Activated naive CD4-positive, alpha-beta T cell treated with anti-CD3 and anti-CD28 coated beads, Interleukin-2, amount 50 U/mL, for 72 hours (primary cell): ENCODE results near the gene TRAK2. TPM values are rescaled to one million over a fixed set of nuclear protein-coding genes. Genes with fewer than 3 reads are reported as not detected.

Experiments used
- ATAC-seq, 2 donors: fragments of 150-1000 bp; cut with Tn5 transposase; 2 replicates each; pipeline ENCODE4 v1.10.0; 2021; ENCODE audit warnings: mild to moderate bottlenecking in 2 of 2, moderate library complexity in 2 of 2
- DNase-seq, 2 donors: peaks; one replicate each; pipeline ENCODE4 v3.0.0; 2021 to 2022; ENCODE audit warnings: low spot score in 2 of 2
- H3K27ac Mint-ChIP-seq, 2 donors: one replicate each; pipeline ENCODE4 v1.8.0; 2022; ENCODE audit warnings: mild to moderate bottlenecking in 2 of 2, mixed read lengths in 2 of 2
- H3K36me3 Mint-ChIP-seq, 2 donors: one replicate each; pipeline ENCODE4 v1.8.0; 2022; ENCODE audit warnings: mixed read lengths in 2 of 2
- H3K9me3 Mint-ChIP-seq, 2 donors: one replicate each; pipeline ENCODE4 v1.8.0; 2022; ENCODE audit warnings: mixed read lengths in 2 of 2
- total RNA-seq, 2 donors: library from RNA; stranded (reverse); gene quantifications; one replicate each; pipeline ENCODE4 v1.2.3, GENCODE V29; 2022

The TRAK2 gene
- total RNA-seq, 2 donors from 2014 or later: 11.2 to 21.8 TPM

DNA sequence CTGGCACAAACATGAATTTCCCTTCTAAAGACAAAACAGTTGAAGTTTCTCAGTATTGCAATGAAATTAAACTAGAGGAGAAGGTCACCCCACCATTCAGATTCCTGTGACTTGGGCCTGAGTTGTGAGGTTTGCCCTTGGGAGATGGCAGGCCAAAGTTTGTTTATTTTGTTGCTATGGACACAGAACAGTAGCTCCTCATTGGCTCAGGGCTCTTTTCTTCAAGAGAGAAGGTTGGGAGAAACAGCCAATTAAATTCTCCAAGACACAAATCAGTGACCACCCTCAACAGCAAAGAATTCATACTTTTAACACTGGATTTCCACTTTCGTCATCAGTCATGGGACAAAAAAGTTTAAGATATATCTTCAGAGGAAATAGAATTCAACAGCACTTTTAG lies 94.0 kb downstream of the TRAK2 start, which contains the start of gene FLACC1:
FLACC1 (minus strand) TSS at position 125 of the 400 bp plus-strand sequence. CDS start 5,941 bp downstream, outside the sequence.
- H3K36me3 Mint-ChIP-seq: peaks cover 6% of the 10 kb centered on the region in 2 donors
- no peak for ATAC-seq

DNA sequence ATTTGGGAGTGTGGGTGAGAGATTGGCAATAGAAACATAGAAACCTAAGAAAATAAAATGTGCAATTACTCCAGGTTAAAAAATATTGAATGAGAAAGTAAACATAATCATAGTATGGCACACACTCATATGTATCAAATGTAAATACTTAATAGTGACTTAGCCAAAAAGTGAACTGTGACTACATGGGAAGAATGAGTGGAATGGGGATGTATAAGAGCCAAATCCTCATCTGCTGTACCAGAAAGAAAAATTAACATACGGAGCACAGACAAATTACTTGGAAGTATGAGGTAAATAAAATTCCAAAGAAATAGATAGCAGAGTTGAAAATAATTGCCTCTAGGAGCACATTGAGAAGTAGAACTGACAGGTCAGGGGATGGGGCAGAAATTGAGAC lies 98.1 kb downstream of the TRAK2 start:
- no peaks in the 10 kb centered on the region for H3K9me3 Mint-ChIP-seq
- H3K27ac Mint-ChIP-seq: peak overlapping the region in 1 of 2 donors; percentile 31
- ATAC-seq (no peak), DNase-seq (no peak)
- H3K36me3 Mint-ChIP-seq: no peaks in the 10 kb centered on the region

More for the DNA sequence above, 94.0 kb downstream of the TRAK2 start, which contains the start of gene FLACC1:
- Mint-ChIP-seq H3K9me3 (no peaks in the 10 kb centered on the region), H3K27ac (no peak within 1 kb of the TSS)
- no peak for DNase-seq

- no peak for ATAC-seq
- no peaks in the 10 kb centered on the region for H3K9me3 Mint-ChIP-seq
- no peak for DNase-seq
- H3K36me3 Mint-ChIP-seq: no peaks in the 10 kb centered on the region
- no peak overlapping the region for H3K27ac Mint-ChIP-seq
These were observed 100.4 kb downstream of the TRAK2 start for GRCh38 chr2:201350879-201351278.

DNA sequence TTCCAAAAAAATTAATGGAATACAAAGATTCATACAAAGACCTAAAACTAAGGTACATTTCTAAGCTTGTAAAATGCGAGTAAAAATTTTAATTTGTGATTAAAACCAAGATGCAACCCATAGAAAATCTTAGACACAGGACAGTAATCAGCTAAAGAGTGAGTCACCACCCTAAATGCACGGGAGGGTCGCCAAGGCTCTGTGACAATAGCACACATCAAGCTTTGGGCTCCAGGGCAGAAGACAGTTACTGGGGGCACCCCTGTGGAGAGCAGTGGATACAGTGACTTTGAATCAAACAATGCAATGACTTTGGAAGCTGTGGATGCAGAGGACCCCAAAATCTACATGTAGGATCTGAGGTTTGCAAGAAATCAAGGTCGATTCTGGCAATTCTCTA lies 101.7 kb downstream of the TRAK2 start:
- Mint-ChIP-seq H3K9me3 (no peaks in the 10 kb centered on the region), H3K27ac (no peak overlapping the region), H3K36me3 (no peaks in the 10 kb centered on the region)
- DNase-seq: no peak
- ATAC-seq: no peak

GRCh38 chr2:201348758-201349157 lies 102.5 kb downstream of the TRAK2 start:
- H3K9me3 Mint-ChIP-seq: no peaks in the 10 kb centered on the region
- ATAC-seq (no peak), DNase-seq (no peak)
- no peak overlapping the region for H3K27ac Mint-ChIP-seq
- H3K36me3 Mint-ChIP-seq: no peaks in the 10 kb centered on the region

DNA sequence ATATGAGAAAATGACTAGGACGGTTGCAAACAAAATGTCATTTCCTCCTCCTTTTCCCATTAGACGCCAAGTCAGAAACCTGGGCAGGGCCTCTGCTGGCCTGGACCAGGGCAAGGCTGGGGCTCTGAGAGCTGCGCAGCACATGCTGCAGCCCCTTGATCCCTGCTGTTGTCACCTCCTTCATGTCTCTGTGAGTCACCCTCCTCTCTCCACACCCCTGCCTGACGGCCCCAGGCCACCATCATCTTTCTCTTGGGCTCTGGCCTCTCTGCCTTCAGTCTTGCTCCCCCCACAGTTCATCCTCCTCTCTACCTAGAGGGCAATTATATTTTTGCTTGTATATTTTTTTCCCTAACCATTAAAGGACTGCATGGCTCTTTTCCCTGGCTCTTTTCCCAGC lies 104.1 kb downstream of the TRAK2 start:
- H3K9me3 Mint-ChIP-seq: no peaks in the 10 kb centered on the region
- H3K27ac Mint-ChIP-seq: no peak overlapping the region
- DNase-seq: no peak
- ATAC-seq: no peak
- H3K36me3 Mint-ChIP-seq: peaks cover 6 to 8% of the 10 kb centered on the region in 2 donors

- ATAC-seq: no peak
- Mint-ChIP-seq H3K27ac (no peak overlapping the region), H3K36me3 (peaks cover 6 to 8% of the 10 kb centered on the region in 2 donors), H3K9me3 (no peaks in the 10 kb centered on the region)
- DNase-seq: no peak
These were observed 105.5 kb downstream of the TRAK2 start for GRCh38 chr2:201345625-201346213.

DNA sequence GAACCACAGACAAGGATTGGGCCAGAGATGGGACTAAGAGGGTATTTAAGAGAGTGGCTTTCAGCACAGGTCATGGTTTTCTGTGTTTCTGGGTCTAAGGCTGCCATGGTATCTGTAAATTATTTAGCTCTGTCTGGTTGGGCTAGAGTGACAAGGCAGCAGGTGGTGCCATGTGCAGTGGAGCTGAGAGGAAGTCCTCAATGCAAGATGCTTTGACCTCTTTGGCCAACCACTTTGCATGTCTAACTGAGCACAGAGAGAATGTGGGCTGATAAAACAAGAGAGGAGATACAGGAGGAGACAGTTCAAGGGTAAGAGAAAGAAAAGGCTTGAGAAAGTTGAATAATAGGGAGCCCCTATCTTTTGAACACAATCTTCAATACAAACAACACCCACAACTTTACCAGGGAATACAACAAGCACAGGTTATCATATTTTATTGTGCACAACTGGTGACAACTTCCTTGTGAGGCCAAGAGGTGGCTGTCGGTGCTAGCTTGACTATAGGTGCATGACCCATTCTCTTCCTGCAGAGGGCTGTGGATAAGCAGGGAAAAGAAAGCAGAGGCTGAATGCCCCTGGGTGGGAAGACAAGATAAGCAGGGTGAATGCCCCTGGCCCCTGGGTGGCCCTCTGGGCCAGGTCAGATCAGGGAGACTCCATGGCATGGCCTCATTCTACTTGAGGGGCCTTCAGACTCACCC lies 106.4 kb downstream of the TRAK2 start:
- no peak for ATAC-seq
- Mint-ChIP-seq H3K36me3 (peaks cover 6 to 13% of the 10 kb centered on the region in 2 donors), H3K9me3 (peaks cover 0 to 4% of the 10 kb centered on the region in 2 donors), H3K27ac (no peak overlapping the region)
- no peak for DNase-seq

GRCh38 chr2:201343559-201343958 lies 107.7 kb downstream of the TRAK2 start:
- Mint-ChIP-seq H3K27ac (no peak overlapping the region), H3K36me3 (peaks cover 6 to 26% of the 10 kb centered on the region in 2 donors), H3K9me3 (peaks cover 0 to 4% of the 10 kb centered on the region in 2 donors)
- ATAC-seq: no peak
- no peak for DNase-seq

DNA sequence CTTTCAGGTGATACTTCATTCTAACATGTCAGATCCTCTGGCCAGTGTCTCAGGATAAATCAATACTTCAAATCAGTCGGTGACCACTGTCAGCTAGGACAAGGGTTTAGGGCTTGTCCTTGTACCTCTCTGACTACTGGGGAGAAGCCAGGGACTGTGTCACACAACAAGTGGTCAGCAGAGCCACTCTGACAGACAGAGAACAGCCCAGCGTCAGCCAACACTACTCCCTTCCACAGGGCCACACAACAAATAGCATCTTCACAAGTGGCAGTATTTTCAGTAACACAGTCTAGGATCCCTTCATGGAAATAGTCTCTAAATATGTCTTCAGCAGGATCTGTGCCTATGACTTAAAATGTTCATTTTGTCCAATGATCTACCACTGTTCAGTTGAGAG lies 108.3 kb downstream of the TRAK2 start:
- H3K36me3 Mint-ChIP-seq: peaks cover 6 to 26% of the 10 kb centered on the region in 2 donors
- H3K27ac Mint-ChIP-seq: no peak overlapping the region
- ATAC-seq (no peak), DNase-seq (no peak)
- H3K9me3 Mint-ChIP-seq: peaks cover 0 to 4% of the 10 kb centered on the region in 2 donors

GRCh38 chr2:201329409-201329808 lies 121.8 kb downstream of the TRAK2 start:
- Mint-ChIP-seq H3K27ac (no peak overlapping the region), H3K36me3 (peaks cover 13 to 23% of the 10 kb centered on the region in 2 donors), H3K9me3 (peaks cover 6 to 16% of the 10 kb centered on the region in 2 donors)
- ATAC-seq (no peak), DNase-seq (no peak)

- DNase-seq (no peak), ATAC-seq (no peak)
- no peak overlapping the region for H3K27ac Mint-ChIP-seq
- peaks cover 11 to 23% of the 10 kb centered on the region in 2 donors for H3K9me3 Mint-ChIP-seq
- peaks cover 27 to 36% of the 10 kb centered on the region in 2 donors for H3K36me3 Mint-ChIP-seq
These were observed 123.6 kb downstream of the TRAK2 start for GRCh38 chr2:201327678-201328077.

Other genes starting within 250 kb of the TRAK2 start
- gene CASP8, start 190.9 kb downstream of the TRAK2 start, total RNA-seq: 10 to 100 TPM; 40.4 to 74.3 TPM
- gene FLACC1, start 94.1 kb downstream of the TRAK2 start, total RNA-seq: 1 to 10 TPM in 1 of 2 donors, under 1 TPM in 1; 0.43 to 1.0 TPM
- 10 to 100 TPM; 12.6 to 21.2 TPM for gene STRADB, start 282 bp upstream of the TRAK2 start, total RNA-seq
- 10 to 100 TPM; 12.6 to 24.5 TPM for gene TMEM237, start 192.0 kb upstream of the TRAK2 start, total RNA-seq
- gene MPP4, start 247.2 kb upstream of the TRAK2 start, total RNA-seq: not detected